Measurements from ENCODE around the gene NRCAM.

NRCAM gene

GRCh38 chr7:108236681-108237415 lies 219.4 kb downstream of the NRCAM start:
- DNase-seq = no peak

GRCh38 chr7:108235451-108236061 lies 220.7 kb downstream of the NRCAM start:
- DNase-seq = no peak

- DNase-seq = no peak
These were observed 221.2 kb downstream of the NRCAM start for GRCh38 chr7:108234971-108235450.

GRCh38 chr7:108234281-108234680 lies 222.0 kb downstream of the NRCAM start:
- DNase-seq = no peak

- no peak for DNase-seq
These were observed 224.2 kb downstream of the NRCAM start for GRCh38 chr7:108232076-108232475.

- DNase-seq = no peak
These were observed 225.0 kb downstream of the NRCAM start for GRCh38 chr7:108231221-108231620.

- DNase-seq = no peak
These were observed 228.9 kb downstream of the NRCAM start for GRCh38 chr7:108227366-108227765.

- DNase-seq = no peak
These were observed 229.4 kb downstream of the NRCAM start for GRCh38 chr7:108226816-108227299.

GRCh38 chr7:108225531-108226181 lies 230.6 kb downstream of the NRCAM start:
- DNase-seq = no peak

- no peak for DNase-seq
These were observed 231.8 kb downstream of the NRCAM start for GRCh38 chr7:108224387-108224786.

GRCh38 chr7:108222236-108222892 lies 233.9 kb downstream of the NRCAM start:
- no peak for DNase-seq

- no peak for DNase-seq
These were observed 244.6 kb downstream of the NRCAM start for GRCh38 chr7:108211382-108212201.

- DNase-seq = no peak
These were observed 245.4 kb downstream of the NRCAM start for GRCh38 chr7:108210796-108211195.

GRCh38 chr7:108205311-108205710 lies 250.9 kb downstream of the NRCAM start:
- DNase-seq = no peak

GRCh38 chr7:108204281-108204796 lies 251.9 kb downstream of the NRCAM start:
- no peak for DNase-seq

GRCh38 chr7:108203537-108203936 lies 252.7 kb downstream of the NRCAM start:
- no peak for DNase-seq

GRCh38 chr7:108202743-108203142 lies 253.5 kb downstream of the NRCAM start:
- no peak for DNase-seq

- DNase-seq = no peak
These were observed 254.5 kb downstream of the NRCAM start for GRCh38 chr7:108201766-108202165.

GRCh38 chr7:108200326-108200725 lies 255.9 kb downstream of the NRCAM start:
- no peak for DNase-seq

GRCh38 chr7:108197371-108198091 lies 258.7 kb downstream of the NRCAM start:
- no peak for DNase-seq

- DNase-seq = no peak
These were observed 260.2 kb downstream of the NRCAM start for GRCh38 chr7:108196004-108196403.
